ENCODE results near the gene AFM.

DNA sequence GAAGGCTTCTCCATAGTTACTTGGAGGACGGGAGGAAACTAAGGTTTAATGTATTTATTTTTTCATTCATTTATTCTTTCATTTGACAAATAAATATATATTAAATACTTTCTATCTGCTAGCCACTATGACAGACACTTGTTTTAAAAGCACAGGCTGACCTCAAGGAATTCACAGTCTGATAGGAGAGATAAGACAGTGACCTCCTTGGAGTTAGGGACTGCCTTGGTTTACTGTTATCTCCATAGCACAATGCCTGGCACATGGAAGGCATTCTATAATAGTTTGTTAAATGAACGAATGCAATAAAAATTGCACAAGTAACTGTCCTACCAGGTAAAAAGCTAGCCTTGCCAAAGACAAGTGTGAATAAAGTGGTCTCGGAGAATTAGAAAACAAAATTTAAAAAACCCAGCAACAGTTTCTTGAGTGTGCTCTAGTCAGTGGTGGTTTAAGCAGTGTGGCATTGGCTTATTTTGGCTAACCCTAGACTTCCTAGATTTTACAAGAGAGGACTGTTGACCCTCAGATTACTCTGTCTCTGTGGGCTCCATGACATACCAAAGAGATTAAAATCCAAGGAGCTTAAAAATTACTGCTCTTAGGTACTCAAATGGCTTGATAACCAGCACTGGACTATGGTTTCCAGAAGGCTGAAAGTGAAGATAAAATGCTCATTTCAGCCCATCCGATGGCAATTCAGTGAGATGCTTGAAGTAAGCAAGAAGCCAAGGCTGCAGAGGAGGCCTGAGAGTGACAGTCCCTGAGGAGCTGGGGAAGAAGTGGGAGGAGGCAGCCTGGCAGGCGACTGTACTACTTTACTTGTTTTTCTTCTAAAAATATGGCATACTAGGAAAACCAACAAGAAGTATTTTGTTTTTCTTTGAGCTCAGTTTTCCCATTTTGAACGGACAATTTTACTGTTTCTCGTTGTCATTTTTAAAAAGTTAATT lies 35.9 kb upstream of the AFM start:
- TF ChIP-seq, protein P1, sequence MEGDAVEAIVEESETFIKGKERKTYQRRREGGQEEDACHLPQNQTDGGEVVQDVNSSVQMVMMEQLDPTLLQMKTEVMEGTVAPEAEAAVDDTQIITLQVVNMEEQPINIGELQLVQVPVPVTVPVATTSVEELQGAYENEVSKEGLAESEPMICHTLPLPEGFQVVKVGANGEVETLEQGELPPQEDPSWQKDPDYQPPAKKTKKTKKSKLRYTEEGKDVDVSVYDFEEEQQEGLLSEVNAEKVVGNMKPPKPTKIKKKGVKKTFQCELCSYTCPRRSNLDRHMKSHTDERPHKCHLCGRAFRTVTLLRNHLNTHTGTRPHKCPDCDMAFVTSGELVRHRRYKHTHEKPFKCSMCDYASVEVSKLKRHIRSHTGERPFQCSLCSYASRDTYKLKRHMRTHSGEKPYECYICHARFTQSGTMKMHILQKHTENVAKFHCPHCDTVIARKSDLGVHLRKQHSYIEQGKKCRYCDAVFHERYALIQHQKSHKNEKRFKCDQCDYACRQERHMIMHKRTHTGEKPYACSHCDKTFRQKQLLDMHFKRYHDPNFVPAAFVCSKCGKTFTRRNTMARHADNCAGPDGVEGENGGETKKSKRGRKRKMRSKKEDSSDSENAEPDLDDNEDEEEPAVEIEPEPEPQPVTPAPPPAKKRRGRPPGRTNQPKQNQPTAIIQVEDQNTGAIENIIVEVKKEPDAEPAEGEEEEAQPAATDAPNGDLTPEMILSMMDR (conservative IDR thresholded peaks at IDR 0.05; ENCODE audit: low read length), result no peak
- no peak for TF ChIP-seq EZH2phosphoT487 (IDR thresholded peaks at IDR 0.05; ENCODE audit: borderline replicate concordance, low read depth, low read length)
